ENCODE data around the gene FRAS1.
"Not testable (repeated sequence)": the region's sequence is repeated elsewhere in the genome, so short reads cannot be mapped to it uniquely, and the experiment has no call there.

The FRAS1 gene

DNA sequence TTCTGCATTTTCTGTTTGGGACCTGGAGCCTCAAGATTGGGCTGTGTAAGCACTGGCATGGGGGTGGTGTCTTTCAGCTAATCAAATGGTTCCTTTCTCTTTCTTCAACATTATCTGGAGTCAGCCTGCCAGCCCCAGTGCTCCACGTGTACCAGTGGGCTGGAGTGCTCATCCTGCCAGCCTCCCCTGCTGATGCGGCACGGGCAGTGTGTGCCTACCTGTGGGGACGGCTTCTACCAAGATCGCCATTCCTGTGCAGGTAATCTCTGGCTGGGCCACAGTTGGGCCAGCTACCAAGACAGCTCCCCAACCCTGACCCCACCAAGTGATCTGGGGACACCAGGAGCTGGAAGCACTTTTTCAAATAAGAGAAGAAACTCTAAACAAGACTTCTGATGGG is 229.2 kb downstream of the FRAS1 start:
- DNase-seq: no peak

GRCh38 chr4:78288327-78288726 is 231.2 kb downstream of the FRAS1 start:
- DNase-seq: no peak

DNA sequence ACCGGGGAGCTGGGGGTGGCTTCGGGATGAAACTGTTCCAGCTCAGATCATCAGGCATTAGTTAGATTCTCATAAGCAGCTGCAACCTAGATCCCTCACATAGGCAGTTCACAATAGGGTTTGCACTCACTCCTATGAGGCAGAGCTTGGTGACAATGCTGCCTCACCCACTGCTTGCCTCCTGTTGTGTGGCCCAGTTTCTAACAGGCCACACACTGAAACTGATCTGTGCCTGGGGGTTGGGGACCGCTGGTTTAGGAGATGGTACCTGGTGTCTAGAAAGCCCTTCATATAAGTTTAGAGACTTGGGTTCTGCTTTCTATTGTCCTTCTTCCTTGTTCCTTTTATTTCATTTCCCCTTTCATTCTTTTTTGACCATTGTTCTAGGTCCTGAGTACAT is 234.2 kb downstream of the FRAS1 start:
- DNase-seq: no peak

GRCh38 chr4:78292341-78292740 is 235.2 kb downstream of the FRAS1 start:
- DNase-seq: no peak

DNA sequence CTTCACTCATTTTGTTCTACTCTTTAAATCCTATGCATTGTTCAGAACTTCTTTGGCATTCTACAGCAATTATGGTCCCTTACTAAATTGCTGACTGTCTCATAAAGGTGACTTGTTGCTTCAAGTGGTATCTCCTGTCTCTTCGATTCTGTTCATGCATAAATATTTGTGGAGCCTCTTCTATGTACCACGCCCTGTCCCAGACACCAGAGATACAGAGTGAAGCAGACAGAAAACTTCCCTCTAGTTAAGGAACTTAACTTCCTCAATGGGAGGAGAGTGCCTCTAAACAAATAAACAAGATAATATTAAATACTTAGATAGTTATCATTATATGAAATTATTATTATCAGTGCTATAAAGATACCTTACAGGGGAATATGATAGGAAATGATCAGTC is 235.7 kb downstream of the FRAS1 start:
- no peak for DNase-seq

- DNase-seq: no peak
Measured at GRCh38 chr4:78293348-78293747, 236.2 kb downstream of the FRAS1 start.

- DNase-seq: peak in 1 of 58 donors; percentile 7
Measured at GRCh38 chr4:78293821-78294301, 236.7 kb downstream of the FRAS1 start.

GRCh38 chr4:78296261-78296660 is 239.1 kb downstream of the FRAS1 start:
- no peak for DNase-seq

- no peak for DNase-seq
Measured at GRCh38 chr4:78297116-78297800, 240.1 kb downstream of the FRAS1 start.

- no peak for DNase-seq
Measured at GRCh38 chr4:78298618-78299017, 241.5 kb downstream of the FRAS1 start.

GRCh38 chr4:78299565-78299972 is 242.4 kb downstream of the FRAS1 start:
- no peak for DNase-seq

- not testable (repeated sequence) for DNase-seq
Measured at GRCh38 chr4:78307263-78307662, 250.1 kb downstream of the FRAS1 start.

GRCh38 chr4:78308517-78308916 is 251.4 kb downstream of the FRAS1 start:
- DNase-seq: no peak

DNA sequence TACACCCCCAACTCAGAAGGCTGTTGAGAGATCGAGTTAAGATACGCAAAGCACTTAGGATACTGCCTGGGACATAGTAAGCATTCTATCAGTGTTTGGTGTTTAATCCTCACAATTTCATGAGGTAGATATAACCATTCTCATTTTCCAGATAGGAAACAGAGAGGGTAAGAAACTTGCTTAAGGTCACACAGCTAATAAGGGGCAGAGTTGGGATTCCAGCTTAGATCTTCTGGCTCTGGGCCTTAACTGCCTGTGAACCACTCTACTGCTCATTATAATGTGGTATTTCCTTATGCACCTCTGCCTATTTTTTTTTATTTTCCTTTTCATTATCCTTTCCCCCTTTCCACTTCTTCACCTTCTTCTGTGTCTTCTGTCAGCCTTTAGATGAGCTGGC is 252.2 kb downstream of the FRAS1 start:
- no peak for DNase-seq

GRCh38 chr4:78310007-78310739 is 253.1 kb downstream of the FRAS1 start:
- DNase-seq: no peak

GRCh38 chr4:78310740-78311115 is 253.6 kb downstream of the FRAS1 start:
- DNase-seq: no peak

GRCh38 chr4:78311306-78311705 is 254.2 kb downstream of the FRAS1 start:
- no peak for DNase-seq

DNA sequence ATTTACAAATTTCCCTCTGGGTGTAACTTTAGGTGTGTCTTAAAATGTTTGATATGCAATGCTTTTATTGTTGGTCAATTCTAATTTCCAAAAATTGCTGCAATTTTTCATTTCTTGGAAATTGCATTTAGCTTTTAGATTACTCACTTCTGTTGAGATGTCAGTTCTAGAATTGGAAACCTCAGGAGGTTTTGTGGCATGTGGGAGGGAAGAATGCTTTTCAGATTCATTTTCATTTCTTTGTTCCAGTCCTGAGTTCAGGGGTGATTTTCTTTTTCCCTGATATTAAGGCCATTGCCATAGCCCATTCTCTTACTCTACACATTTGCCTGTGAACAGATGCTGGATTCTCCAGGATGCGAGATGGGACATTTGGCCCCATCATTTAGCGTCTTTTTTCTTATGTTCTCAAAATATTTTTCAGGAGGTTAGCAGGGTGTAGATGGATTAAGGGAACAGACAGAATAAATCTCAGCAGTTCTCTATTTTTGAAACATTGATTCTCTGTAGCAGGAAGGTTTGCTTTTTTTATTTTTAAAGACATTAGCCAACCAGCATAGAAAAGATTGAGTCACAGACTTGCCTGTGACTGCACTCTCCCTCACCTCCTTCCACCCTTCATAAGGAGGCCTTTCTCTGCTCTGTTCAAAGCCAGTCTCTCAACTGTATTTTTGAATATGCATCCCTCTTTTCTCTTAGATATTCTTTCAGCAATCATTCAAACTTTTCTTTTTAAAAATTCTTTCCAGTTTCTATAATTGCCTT is 256.0 kb downstream of the FRAS1 start:
- DNase-seq: peak in 1 of 58 donors; percentile 17

DNA sequence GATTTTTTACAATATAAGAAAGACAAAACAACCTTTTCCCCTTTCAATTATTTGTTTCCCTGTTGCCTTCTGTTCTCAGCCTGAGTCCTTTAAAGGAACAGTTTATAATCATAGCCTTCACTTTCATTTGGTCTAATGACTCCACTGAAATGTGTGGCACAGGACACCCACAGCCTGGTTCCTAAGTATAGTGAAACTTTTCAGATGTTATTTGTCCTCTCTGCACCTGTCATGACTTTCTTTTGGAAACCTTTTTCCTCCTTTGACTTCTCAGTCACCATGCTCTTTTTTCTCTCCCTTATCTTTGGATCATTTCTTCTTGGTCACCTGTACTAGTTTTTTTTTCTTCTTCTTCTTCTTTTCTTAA is 256.6 kb downstream of the FRAS1 start:
- DNase-seq: no peak

- no peak for DNase-seq
Measured at GRCh38 chr4:78318126-78318525, 261.0 kb downstream of the FRAS1 start.

GRCh38 chr4:78320349-78320935 is 263.3 kb downstream of the FRAS1 start:
- no peak for DNase-seq

GRCh38 chr4:78322032-78322431 is 264.9 kb downstream of the FRAS1 start:
- DNase-seq: no peak
